BJ (cell line): ENCODE data around the gene ROR1. TPM values are rescaled to one million over a fixed set of nuclear protein-coding genes. Genes with fewer than 3 reads are reported as not detected.

Experiments
- CTCF ChIA-PET: fragments of 350-600 bp; formaldehyde crosslinking; extraction: SDS; loops from one replicate; lab custom pipeline; 2021; ENCODE audit warnings: antibody characterized with exemption, inconsistent platforms; lab: Yijun Ruan, JAX
- POLR2A ChIA-PET: fragments of 300-600 bp; sonication (Branson Sonifier 250); formaldehyde crosslinking; extraction: SDS; loops from one replicate; lab custom pipeline; 2021; ENCODE audit warnings: antibody characterized with exemption; lab: Charles Lee
- DNase-seq: peaks from one replicate; pipeline ENCODE4 v3.0.0-alpha.2; 2011; ENCODE audit warnings: low read depth
- H3K27me3 ChIP-seq: 2 replicates; pipeline ENCODE4 v1.6.0; 2011; ENCODE audit warnings: low read length; ENCODE audit not compliant: control insufficient read depth, insufficient read depth
- H3K36me3 ChIP-seq: 2 replicates; pipeline ENCODE4 v1.5.1; 2011; ENCODE audit warnings: low read length; ENCODE audit not compliant: control insufficient read depth, insufficient read depth
- H3K4me3 ChIP-seq: 2 replicates; pipeline ENCODE4 v1.5.1; 2011; ENCODE audit warnings: low read depth, mild to moderate bottlenecking, control low read depth, low read length
- polyA plus RNA-seq: library from polyadenylated mRNA; depleted of rRNA; stranded (reverse); fragments of >200 nt; gene quantifications from 2 replicates; pipeline ENCODE4 v1.2.3, GENCODE V29; 2011
- TF ChIP-seq, protein P1 (sequence below): IDR thresholded peaks from 2 replicates; pipeline ENCODE4 v1.5.1; 2011; ENCODE audit warnings: low read depth, mild to moderate bottlenecking, control low read depth, inconsistent platforms, low read length, moderate library complexity; ENCODE audit not compliant: insufficient read depth

ROR1 gene
- polyA plus RNA-seq, 1 experiment = 4.6 TPM

GRCh38 chr1:63982201-63982600 lies 208.4 kb downstream of the ROR1 start:
- CTCF ChIA-PET = no interaction called here
- Histone ChIP-seq H3K4me3 (no peak overlapping the region), H3K36me3 (no peaks in the 10 kb centered on the region), H3K27me3 (peaks cover 3% of the 10 kb centered on the region)
- no peak for DNase-seq
- POLR2A ChIA-PET = no interaction called here
- TF ChIP-seq, protein P1, sequence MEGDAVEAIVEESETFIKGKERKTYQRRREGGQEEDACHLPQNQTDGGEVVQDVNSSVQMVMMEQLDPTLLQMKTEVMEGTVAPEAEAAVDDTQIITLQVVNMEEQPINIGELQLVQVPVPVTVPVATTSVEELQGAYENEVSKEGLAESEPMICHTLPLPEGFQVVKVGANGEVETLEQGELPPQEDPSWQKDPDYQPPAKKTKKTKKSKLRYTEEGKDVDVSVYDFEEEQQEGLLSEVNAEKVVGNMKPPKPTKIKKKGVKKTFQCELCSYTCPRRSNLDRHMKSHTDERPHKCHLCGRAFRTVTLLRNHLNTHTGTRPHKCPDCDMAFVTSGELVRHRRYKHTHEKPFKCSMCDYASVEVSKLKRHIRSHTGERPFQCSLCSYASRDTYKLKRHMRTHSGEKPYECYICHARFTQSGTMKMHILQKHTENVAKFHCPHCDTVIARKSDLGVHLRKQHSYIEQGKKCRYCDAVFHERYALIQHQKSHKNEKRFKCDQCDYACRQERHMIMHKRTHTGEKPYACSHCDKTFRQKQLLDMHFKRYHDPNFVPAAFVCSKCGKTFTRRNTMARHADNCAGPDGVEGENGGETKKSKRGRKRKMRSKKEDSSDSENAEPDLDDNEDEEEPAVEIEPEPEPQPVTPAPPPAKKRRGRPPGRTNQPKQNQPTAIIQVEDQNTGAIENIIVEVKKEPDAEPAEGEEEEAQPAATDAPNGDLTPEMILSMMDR = no peak

DNA sequence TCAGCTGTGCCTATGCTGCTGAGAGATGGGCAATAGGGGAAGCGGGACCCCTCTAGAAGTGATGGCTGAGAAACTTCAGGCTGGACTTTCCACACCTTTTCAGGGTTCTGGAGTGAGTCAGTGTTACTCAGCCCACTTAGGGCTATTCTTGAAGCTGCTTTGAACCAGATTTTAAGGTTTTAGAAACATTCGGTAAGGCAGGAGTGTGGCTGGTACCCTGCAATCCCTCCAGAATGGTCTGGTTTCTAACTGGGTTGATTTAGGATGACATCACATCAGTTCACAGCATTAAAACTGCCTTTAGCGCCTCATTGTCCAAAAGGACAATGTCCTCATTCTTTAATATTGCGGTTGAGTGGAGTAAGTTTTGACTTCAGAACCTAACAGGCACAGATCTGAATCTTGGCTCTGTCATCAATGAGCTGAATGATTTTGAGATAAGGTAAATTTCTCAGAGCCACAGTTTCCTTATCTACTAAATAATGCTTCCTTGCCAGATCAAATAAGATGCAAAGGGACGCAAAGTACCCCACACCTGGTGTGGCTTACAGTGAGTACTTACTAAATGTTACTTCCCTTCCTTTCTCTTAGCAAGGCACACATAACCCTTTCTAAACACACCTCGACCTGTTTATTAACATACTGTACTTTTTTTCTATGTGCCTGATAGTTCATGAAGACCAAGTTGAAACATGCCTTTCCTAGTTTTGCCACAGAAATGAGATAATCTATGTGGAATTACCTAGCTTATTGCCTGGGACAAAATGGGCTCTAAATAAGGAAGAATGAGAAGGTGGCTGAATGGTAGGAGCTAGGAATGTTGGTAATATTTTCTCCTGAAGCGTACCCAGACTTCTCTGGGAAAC lies 209.8 kb downstream of the ROR1 start:
- Histone ChIP-seq H3K27me3 (peaks cover 3% of the 10 kb centered on the region), H3K36me3 (no peaks in the 10 kb centered on the region), H3K4me3 (no peak overlapping the region)
- DNase-seq = no peak
- ChIA-PET POLR2A (no interaction called here), CTCF (interaction anchor here (0.9 kb wide), 1 partner anchor 49 kb away, joined by 3 read pairs; no protein-coding TSS in a partner anchor)
- TF ChIP-seq, protein P1 = no peak

GRCh38 chr1:63984257-63984929 lies 210.6 kb downstream of the ROR1 start:
- TF ChIP-seq, protein P1 = no peak
- no peaks in the 10 kb centered on the region for H3K36me3 ChIP-seq
- H3K27me3 ChIP-seq = peaks cover 3% of the 10 kb centered on the region
- ChIA-PET POLR2A (no interaction called here), CTCF (interaction anchor here (1.0 kb wide), 1 partner anchor 153 kb away, joined by 4 read pairs; no protein-coding TSS in a partner anchor)
- DNase-seq = no peak
- no peak overlapping the region for H3K4me3 ChIP-seq

DNA sequence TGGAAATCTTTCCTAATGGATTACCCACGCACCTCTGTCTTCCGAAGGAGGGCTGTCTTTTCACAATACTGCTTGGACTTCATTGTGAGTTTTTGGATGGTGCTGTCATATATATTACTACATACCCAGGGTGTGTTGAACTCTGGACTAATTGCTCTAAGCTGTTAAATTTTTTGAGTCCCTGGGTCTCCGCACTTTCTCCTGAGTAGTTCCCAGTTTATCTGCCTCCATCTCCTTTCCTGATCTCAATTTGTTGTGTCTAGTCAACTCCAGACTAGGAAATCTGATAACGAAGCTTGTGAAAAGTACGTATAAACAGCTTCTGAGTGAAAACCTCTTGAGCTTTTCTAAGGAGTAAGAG lies 211.1 kb downstream of the ROR1 start:
- ChIA-PET POLR2A (no interaction called here), CTCF (interaction anchor here (0.7 to 1.0 kb wide), 2 partner anchors 10 to 152 kb away, joined by 4 read pairs; no protein-coding TSS in a partner anchor)
- H3K4me3 ChIP-seq = no peak overlapping the region
- peaks cover 3% of the 10 kb centered on the region for H3K27me3 ChIP-seq
- TF ChIP-seq, protein P1 = no peak
- no peaks in the 10 kb centered on the region for H3K36me3 ChIP-seq
- no peak for DNase-seq
